Measurements from ENCODE around the gene GGT5.

GGT5 gene

DNA sequence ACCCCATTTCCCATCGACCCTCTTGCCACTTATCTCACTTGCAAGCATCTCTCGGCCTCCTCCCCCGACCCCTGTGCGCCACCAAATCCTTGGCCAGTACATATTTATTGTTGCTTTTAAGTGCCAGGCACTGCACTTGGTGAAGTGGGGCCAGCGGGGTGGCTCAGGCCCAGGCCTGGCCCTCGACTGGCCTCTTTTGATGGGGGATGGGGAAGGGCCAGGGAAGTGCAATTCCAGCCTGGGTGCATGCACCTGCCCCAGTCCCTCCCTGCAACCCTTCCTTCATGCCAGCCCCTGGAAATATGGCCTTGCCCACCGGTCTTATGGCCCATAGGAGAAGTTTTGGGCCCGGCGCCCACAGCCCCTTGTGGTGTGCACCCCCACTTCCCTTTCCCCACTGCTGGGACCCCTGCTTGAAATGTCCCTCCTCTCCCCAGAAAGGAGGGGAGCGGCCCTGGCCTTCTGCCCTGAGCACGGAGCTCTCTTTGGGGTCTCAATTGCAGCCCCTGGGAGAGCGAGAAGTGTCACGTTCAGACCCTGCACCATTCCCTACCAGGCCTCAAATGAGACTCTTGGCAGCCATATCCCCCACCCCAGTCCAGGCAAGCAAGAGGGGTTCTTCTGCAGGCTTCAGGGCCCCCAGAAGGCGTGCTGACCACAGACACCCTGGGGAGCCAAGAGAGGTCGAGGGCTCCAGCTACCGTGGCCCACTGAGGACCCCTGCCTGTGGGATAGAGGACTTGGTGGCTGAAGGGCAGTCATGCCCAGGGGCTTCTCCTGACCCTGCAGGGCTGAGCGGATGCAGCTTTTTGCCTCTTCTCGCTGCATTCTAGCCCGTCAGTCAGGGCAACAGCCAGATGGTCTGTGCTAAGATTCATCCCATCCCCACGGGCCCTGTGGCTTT, 62.6 kb downstream of the GGT5 start:
- no peak for FAIRE-seq

GRCh38 chr22:24181088-24181995, 63.5 kb downstream of the GGT5 start, which contains the start of gene SUSD2:
Gene SUSD2, plus strand, starts transcription at chr22:24181487. Its CDS starts 33 bp downstream, at chr22:24181520.
- FAIRE-seq: no peak

GRCh38 chr22:24180316-24181087, 64.4 kb downstream of the GGT5 start:
- FAIRE-seq: no peak

DNA sequence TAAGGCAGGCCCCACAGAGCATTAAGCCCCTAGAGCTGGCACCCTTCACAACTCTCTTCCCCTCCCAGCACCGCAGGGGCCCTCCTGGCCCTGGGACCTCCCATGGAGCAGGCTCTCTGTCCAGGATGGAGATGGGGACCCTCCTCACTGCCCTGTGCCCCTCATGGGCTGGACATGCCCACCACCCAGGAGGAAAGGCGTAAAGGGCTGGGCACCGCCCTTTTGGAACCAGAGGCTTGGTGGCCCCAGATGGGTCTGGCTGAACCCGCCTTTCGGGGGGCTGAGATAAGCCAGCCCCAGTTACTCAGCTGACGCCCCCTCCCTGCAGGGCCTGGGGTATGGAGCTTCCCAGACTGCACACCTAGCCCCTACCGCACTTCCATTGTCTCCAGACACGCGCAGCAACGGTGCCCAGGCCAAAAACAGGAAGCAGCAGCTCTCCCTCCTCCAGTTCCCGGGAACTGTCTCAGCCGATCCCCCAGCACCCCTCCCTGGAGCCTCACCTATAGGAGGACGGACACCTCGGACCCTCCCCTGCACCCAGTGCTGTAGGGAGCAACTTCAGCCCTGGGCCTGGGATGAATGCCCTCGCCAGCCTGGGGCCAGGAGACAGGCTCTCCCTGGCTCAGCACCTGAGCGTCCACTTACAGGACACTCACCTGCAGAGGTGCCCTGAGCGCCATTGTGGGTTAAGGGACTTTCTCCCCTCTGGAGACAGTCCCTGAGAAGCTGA, 65.2 kb downstream of the GGT5 start:
- FAIRE-seq: no peak

DNA sequence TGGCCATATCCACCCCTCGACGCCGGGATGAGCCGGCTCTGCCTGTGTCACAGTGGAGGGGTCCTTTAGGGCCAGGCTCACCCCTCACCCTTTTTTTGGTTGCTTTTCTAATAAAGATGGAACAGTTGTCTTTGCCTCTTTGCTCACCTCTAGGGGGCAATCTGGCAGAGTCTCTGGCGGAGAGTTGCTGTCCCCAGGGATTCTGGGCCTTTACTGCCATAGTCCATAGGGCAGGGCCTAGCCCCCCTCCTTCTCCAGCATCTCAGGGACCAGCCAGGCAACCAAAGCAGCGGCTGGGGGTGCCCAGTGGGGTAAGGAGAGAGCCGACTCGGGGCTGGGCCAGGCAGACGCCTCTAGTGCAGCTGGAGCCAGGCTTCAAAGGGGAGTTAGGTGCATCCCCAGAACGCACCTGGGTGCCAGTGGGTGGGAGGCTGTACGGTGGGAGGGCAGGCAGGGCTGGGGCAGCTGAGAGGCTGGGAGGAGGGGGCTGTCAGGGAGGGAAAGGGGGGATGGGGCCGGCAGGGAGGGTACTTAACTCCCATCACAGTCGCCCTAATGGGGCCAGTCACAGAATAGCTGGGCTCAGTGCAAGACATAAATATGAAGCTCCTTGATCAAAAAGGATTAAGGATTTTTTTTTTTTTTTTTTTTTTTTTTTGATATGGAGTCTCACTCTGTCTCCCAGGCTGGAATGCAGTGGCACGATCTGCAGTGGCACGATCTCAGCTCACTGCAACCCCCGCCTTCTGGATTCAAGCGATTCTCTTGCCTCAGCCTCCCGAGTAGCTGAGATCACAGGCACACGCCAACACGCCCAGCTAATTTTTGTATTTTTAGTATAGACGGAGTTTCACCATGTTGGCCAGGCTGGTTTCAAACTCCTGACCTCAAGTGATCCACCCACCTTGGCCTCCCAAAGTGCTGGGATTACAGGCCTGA, 66.1 kb downstream of the GGT5 start:
- no peak for FAIRE-seq

DNA sequence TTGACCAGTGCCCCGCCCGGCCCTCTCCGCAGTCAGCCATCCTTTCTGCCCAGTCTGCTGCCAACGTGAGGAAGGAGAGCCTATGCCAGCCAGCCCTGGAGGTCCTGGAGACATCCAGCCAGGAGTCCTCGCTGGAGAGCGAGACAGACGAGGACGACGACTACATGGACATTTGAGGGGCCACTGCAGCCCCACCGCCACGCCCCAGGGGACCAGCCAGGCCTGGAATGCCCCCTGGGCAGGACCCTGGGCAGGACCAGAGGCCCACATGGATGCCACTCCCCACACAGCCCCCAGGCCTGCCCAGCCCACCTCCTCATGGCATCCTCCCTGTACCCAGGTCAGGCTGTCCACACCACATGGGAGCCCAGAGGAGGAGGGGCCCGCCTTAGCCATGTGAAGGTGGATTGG, 66.9 kb downstream of the GGT5 start:
- FAIRE-seq: no peak

DNA sequence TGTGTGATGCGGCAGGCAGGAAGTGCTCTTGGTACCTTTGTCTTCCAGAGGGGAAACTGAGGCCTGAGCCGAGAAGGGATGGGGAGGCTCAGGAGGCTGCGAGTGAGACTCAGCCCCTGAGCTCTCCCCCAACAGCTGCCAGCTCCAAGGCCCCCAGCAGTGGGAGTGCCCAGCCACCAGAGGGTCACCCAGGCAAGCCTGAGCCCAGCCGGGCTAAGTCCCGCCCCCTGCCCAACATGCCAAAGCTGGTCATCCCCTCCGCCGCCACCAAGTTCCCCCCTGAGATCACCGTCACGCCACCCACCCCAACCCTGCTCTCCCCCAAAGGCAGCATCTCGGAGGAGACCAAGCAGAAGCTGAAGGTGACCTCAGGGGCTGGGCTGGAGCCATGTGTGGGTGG, 67.4 kb downstream of the GGT5 start:
- no peak for FAIRE-seq

GRCh38 chr22:24177045-24177444, 67.8 kb downstream of the GGT5 start:
- FAIRE-seq: no peak

GRCh38 chr22:24176630-24177029, 68.3 kb downstream of the GGT5 start:
- no peak for FAIRE-seq

GRCh38 chr22:24176040-24176439, 68.8 kb downstream of the GGT5 start:
- FAIRE-seq: no peak

- no peak for FAIRE-seq
These were observed 69.6 kb downstream of the GGT5 start for GRCh38 chr22:24175160-24175808.

GRCh38 chr22:24171822-24172221, 73.1 kb downstream of the GGT5 start:
- no peak for FAIRE-seq

DNA sequence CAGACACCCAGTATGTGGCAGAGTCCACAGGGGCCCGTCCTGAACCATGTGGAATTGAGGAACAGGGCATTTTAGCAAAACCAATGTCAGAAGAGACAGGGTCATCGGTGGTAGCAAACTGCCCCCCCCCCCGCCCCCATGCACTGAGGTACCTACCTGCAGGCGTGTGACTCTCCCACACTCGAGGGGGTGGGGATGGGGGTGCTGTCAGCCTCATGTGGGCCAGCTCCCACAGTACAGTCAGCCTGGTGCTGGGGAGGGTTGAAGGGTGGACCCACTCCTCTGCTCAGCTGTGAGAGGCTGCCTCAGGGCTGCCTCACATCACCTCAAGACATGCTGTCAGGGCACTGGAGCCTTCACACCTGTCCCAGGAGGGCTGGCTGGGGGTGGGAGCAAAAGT, 74.2 kb downstream of the GGT5 start:
- FAIRE-seq: no peak

DNA sequence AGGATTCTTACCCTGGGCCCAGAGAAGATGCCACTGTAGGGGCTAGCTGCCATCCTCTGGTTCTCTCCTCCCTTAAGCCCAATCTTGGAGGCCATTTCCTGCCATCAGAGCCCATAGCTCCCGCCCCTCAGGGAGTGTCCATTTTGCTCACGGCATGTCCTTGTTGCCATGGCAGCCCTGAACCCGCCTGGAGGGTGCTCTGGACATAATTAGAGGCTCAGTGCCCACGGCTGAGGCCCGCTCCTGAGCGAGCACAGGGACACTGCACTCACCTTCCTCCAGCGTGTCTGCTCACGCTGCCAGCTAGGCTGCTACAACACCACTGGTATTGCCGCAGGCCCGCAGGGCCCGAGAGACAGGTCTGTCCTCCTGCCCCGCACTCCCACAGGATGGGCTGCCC, 74.7 kb downstream of the GGT5 start:
- FAIRE-seq: no peak
